GM12892 (cell line): ENCODE measurements around the gene ENOX1.

Experiments
- POLR2A ChIP-seq: IDR thresholded peaks from 2 replicates; pipeline ENCODE4 v1.6.1; 2011; ENCODE audit warnings: low read depth, low read length, control low read depth
- POLR2AphosphoS5 ChIP-seq: IDR thresholded peaks from 2 replicates; pipeline ENCODE4 v1.6.1; 2011; ENCODE audit warnings: low read depth, low read length, control low read depth

DNA sequence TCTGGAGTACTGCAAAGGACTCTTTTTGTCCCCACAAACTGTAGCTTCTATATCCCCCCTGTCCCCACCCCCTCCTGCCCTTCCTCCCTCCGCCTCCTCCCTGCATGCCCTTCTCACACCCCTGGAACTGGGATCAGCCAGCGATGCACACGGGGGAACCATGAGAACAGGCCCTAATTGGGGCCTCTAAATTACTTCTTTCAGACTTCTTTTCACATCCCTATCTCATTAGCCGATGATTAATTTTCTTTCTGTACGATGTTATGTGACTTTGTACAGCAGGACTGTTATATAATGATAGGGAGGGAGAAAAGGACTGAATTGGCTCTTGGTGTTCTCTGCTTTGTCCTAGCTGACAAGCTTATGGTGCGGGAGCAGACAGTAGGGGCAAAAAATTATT is 415.9 kb downstream of the ENOX1 start:
- TF ChIP-seq POLR2AphosphoS5 (no peak), POLR2A (no peak)
